ENCODE results near the gene PIBF1. TPM values are rescaled to one million over a fixed set of nuclear protein-coding genes. Genes with fewer than 3 reads are reported as not detected.

The PIBF1 gene
- total and polyA plus RNA-seq, 2 of the 4 experiments (the other 2 are of a cell fraction) = 5.1 to 13.3 TPM

GRCh38 chr13:72911981-72912380 is 130.0 kb downstream of the PIBF1 start:
- ATAC-seq (ENCODE audit: low read depth) = no peak
- WGBS, 2 experiments (ENCODE audit: extremely low coverage in 2 of 2, insufficient read length in 1 of 2) = no CpG with 5 or more reads among the region's 1 CpG
- H4K91ac ChIP-seq (ENCODE audit: insufficient read depth, low read depth, low read length) = no peak overlapping the region
- H2BK5ac ChIP-seq (ENCODE audit: low read depth, low read length, poor library complexity, severe bottlenecking) = no peak overlapping the region
- in situ Hi-C loops (cut with MboI; ENCODE audit: low sequenced_read_pairs) (no loop called here), intact Hi-C loops (cut with micrococcal nuclease) (no loop called here), dilution Hi-C loops (cut with HindIII; ENCODE audit: low sequenced_read_pairs, unreplicated experiment) (no loop called here)
- no peak overlapping the region for H3K27ac ChIP-seq (ENCODE audit: insufficient read depth, low read length)
- no peak overlapping the region for H2BK15ac ChIP-seq (ENCODE audit: low read depth, low read length)
- no peak overlapping the region for H4K5ac ChIP-seq (ENCODE audit: low read depth, low read length)
- H3K23ac ChIP-seq (ENCODE audit: low read depth, low read length) = no peak overlapping the region
- no peak for DNase-seq
- H3K4me1 ChIP-seq (ENCODE audit: control insufficient read depth, insufficient read depth, low read length) = no peaks in the 10 kb centered on the region
- no TSS peak for BruUV-seq (replicated peaks)
- H3K36me3 ChIP-seq (ENCODE audit: control insufficient read depth, insufficient read depth, low read length) = peaks cover 8% of the 10 kb centered on the region
- no peaks in the 10 kb centered on the region for H3K79me1 ChIP-seq (ENCODE audit: low read depth in 1 of 2, low read length in 2 of 2)
- no peak overlapping the region for H3K56ac ChIP-seq (ENCODE audit: extremely low read depth, insufficient read depth, low read length)
- H3K27me3 ChIP-seq (ENCODE audit: control insufficient read depth, insufficient read depth, low read length) = no peaks in the 10 kb centered on the region
- CTCF ChIA-PET = no interaction called here
- no peak overlapping the region for H3K4me2 ChIP-seq (ENCODE audit: low read depth, low read length)
- no peak overlapping the region for H2AK9ac ChIP-seq (replicated peaks; ENCODE audit: low read depth, low read length, poor library complexity)
- no peak overlapping the region for H2AFZ ChIP-seq (replicated peaks; ENCODE audit: low read length, poor library complexity)
- POLR2A ChIA-PET (ENCODE audit: unreplicated experiment) = no interaction called here
- TF ChIP-seq FOS (IDR thresholded peaks at IDR 0.05; ENCODE audit: low read depth, low read length) (no peak), CEBPB (IDR thresholded peaks at IDR 0.05; ENCODE audit: low read depth, low read length) (no peak), MAZ (IDR thresholded peaks at IDR 0.05; ENCODE audit: borderline replicate concordance, low read depth, low read length) (no peak), RCOR1 (IDR thresholded peaks at IDR 0.05; ENCODE audit: insufficient replicate concordance, low read length) (no peak)
- TF ChIP-seq, protein P1, sequence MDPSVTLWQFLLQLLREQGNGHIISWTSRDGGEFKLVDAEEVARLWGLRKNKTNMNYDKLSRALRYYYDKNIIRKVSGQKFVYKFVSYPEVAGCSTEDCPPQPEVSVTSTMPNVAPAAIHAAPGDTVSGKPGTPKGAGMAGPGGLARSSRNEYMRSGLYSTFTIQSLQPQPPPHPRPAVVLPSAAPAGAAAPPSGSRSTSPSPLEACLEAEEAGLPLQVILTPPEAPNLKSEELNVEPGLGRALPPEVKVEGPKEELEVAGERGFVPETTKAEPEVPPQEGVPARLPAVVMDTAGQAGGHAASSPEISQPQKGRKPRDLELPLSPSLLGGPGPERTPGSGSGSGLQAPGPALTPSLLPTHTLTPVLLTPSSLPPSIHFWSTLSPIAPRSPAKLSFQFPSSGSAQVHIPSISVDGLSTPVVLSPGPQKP (IDR thresholded peaks at IDR 0.05; ENCODE audit: borderline replicate concordance, low read depth, low read length) = no peak
- TF ChIP-seq, protein P2, sequence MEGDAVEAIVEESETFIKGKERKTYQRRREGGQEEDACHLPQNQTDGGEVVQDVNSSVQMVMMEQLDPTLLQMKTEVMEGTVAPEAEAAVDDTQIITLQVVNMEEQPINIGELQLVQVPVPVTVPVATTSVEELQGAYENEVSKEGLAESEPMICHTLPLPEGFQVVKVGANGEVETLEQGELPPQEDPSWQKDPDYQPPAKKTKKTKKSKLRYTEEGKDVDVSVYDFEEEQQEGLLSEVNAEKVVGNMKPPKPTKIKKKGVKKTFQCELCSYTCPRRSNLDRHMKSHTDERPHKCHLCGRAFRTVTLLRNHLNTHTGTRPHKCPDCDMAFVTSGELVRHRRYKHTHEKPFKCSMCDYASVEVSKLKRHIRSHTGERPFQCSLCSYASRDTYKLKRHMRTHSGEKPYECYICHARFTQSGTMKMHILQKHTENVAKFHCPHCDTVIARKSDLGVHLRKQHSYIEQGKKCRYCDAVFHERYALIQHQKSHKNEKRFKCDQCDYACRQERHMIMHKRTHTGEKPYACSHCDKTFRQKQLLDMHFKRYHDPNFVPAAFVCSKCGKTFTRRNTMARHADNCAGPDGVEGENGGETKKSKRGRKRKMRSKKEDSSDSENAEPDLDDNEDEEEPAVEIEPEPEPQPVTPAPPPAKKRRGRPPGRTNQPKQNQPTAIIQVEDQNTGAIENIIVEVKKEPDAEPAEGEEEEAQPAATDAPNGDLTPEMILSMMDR (conservative IDR thresholded peaks at IDR 0.05; ENCODE audit: low read depth, low read length) = no peak
- H3K9me3 ChIP-seq (ENCODE audit: control insufficient read depth, insufficient read depth, low read length) = no peaks in the 10 kb centered on the region
- no peaks in the 10 kb centered on the region for H3K9me1 ChIP-seq (ENCODE audit: insufficient read depth, low read length)
- no peak overlapping the region for H2AK5ac ChIP-seq (ENCODE audit: low read depth, low read length)
- H4K20me1 ChIP-seq (ENCODE audit: insufficient read depth, low read length) = no peaks in the 10 kb centered on the region
- H3K14ac ChIP-seq (replicated peaks; ENCODE audit: low read depth, low read length) = no peak overlapping the region
- no peak overlapping the region for H3K4ac ChIP-seq (ENCODE audit: low read depth, low read length)
- H3K4me3 ChIP-seq (ENCODE audit: insufficient read depth, low read depth, low read length) = no peak overlapping the region
- H3K18ac ChIP-seq (ENCODE audit: low read depth, low read length) = no peak overlapping the region
- no peak overlapping the region for H2BK120ac ChIP-seq (ENCODE audit: low read depth, low read length)
- no peak overlapping the region for H3K9ac ChIP-seq (ENCODE audit: low read depth, low read length)
- no peak overlapping the region for H2BK20ac ChIP-seq (ENCODE audit: low read depth, low read length)
- no peak overlapping the region for H4K8ac ChIP-seq (ENCODE audit: low read depth in 2 of 2, low read length in 2 of 2)

Data from IMR-90 (cell line).